Smooth muscle cell (in vitro differentiated cells): ENCODE measurements around the gene MELTF. TPM values are rescaled to one million over a fixed set of nuclear protein-coding genes. Genes with fewer than 3 reads are reported as not detected.
A peak's percentile ranks its signal among the peaks of the same experiment; 100 is the strongest.

Experiments used
- DNase-seq: peaks from one replicate; lab custom pipeline; 2025; ENCODE audit not compliant: unreplicated experiment; lab: John Stamatoyannopoulos, UW
- H2AFZ ChIP-seq: fragments of 200-600 bp; sonication (generic); 2 replicates; pipeline ENCODE4 v1.6.0; 2016; ENCODE audit warnings: antibody characterized with exemption, low read depth, mild to moderate bottlenecking
- H3F3A ChIP-seq: fragments of 200-600 bp; sonication (generic); 2 replicates; pipeline ENCODE4 v1.6.0; 2017; ENCODE audit warnings: antibody characterized with exemption, low read depth
- H3K27ac ChIP-seq: fragments of 200-600 bp; sonication (generic); 2 replicates; pipeline ENCODE4 v1.5.1; 2016; ENCODE audit warnings: low read depth, mild to moderate bottlenecking
- H3K27me3 ChIP-seq: fragments of 200-600 bp; sonication (generic); 2 replicates; pipeline ENCODE4 v1.6.1; 2016; ENCODE audit warnings: low read depth, mild to moderate bottlenecking
- H3K36me3 ChIP-seq: fragments of 200-600 bp; sonication (generic); 2 replicates; pipeline ENCODE4 v1.5.1; 2016; ENCODE audit warnings: low read depth
- H3K4me1 ChIP-seq: fragments of 200-600 bp; sonication (generic); 2 replicates; pipeline ENCODE4 v1.5.1; 2016; ENCODE audit warnings: low read depth
- H3K4me2 ChIP-seq: fragments of 200-600 bp; sonication (generic); 2 replicates; pipeline ENCODE4 v1.6.0; 2016; ENCODE audit warnings: mild to moderate bottlenecking
- H3K4me3 ChIP-seq: fragments of 200-600 bp; sonication (generic); 2 replicates; pipeline ENCODE4 v1.5.1; 2016; ENCODE audit warnings: mild to moderate bottlenecking
- H3K79me2 ChIP-seq: fragments of 200-600 bp; sonication (generic); 2 replicates; pipeline ENCODE4 v1.6.0; 2016; ENCODE audit warnings: low read depth, mild to moderate bottlenecking
- H3K9ac ChIP-seq: fragments of 200-600 bp; sonication (generic); 2 replicates; pipeline ENCODE4 v1.6.0; 2016; ENCODE audit warnings: low read depth
- H3K9me3 ChIP-seq: fragments of 200-600 bp; sonication (generic); replicated peaks from 2 replicates; pipeline ENCODE4 v1.5.1; 2016; ENCODE audit warnings: low read depth
- H4K20me1 ChIP-seq: fragments of 200-600 bp; sonication (generic); 2 replicates; pipeline ENCODE4 v1.6.0; 2016; ENCODE audit warnings: low read depth
- CTCF ChIP-seq: fragments of 200-600 bp; sonication (generic); IDR thresholded peaks from 2 replicates; pipeline ENCODE4 v1.5.1; 2017; ENCODE audit warnings: borderline replicate concordance, mild to moderate bottlenecking, antibody characterized with exemption; ENCODE audit not compliant: insufficient read depth, poor library complexity, severe bottlenecking
- WGBS: methylation state at CpG from one replicate; pipeline ENCODE4 v1.1.7; 2016; ENCODE audit warnings: low lambda C conversion rate; 5-methylcytosine and 5-hydroxymethylcytosine counted together
- polyA plus RNA-seq: library from polyadenylated mRNA; unstranded; fragments of >200 nt; fragmentation: Nextera tagmentation; extraction: Ambion mirVana; gene quantifications from 2 replicates; pipeline ENCODE4 v1.2.1, GENCODE V29; 2016
- total RNA-seq: library from RNA; depleted of rRNA; stranded (reverse); fragments of >200 nt; gene quantifications from 2 replicates; pipeline ENCODE4 v1.2.3, GENCODE V29; 2014

The MELTF gene
- total and polyA plus RNA-seq, 2 experiments from 2014 or later: 3.7 to 8.6 TPM

- no peaks in the 10 kb centered on the region for H3K79me2 ChIP-seq
- H3K9me3 ChIP-seq: peaks cover 3% of the 10 kb centered on the region
- H4K20me1 ChIP-seq: no peaks in the 10 kb centered on the region
- no peaks in the 10 kb centered on the region for H3K36me3 ChIP-seq
- no peak overlapping the region for H2AFZ ChIP-seq
- H3K4me1 ChIP-seq: no peaks in the 10 kb centered on the region
- WGBS: 89% methylated on average over 10 of the region's 10 CpGs
- no peak overlapping the region for H3K27ac ChIP-seq
- H3K27me3 ChIP-seq: no peaks in the 10 kb centered on the region
- no peak overlapping the region for H3K9ac ChIP-seq
- no peaks in the 10 kb centered on the region for H3F3A ChIP-seq
- DNase-seq: no peak
- no peak overlapping the region for H3K4me3 ChIP-seq
- no peak overlapping the region for H3K4me2 ChIP-seq
- no peak for TF ChIP-seq CTCF
Observed at GRCh38 chr3:196987022-196987421, 42.6 kb downstream of the MELTF start.

GRCh38 chr3:196985954-196986885 lies 43.4 kb downstream of the MELTF start:
- Histone ChIP-seq H3K4me1 (no peaks in the 10 kb centered on the region), H3K4me3 (no peak overlapping the region), H3K27me3 (no peaks in the 10 kb centered on the region), H3K27ac (no peak overlapping the region), H3K9me3 (peaks cover 3% of the 10 kb centered on the region), H3K36me3 (no peaks in the 10 kb centered on the region), H4K20me1 (no peaks in the 10 kb centered on the region), H2AFZ (no peak overlapping the region), H3K9ac (no peak overlapping the region), H3F3A (no peaks in the 10 kb centered on the region), H3K79me2 (no peaks in the 10 kb centered on the region), H3K4me2 (no peak overlapping the region)
- DNase-seq: no peak
- peak; percentile 30 for TF ChIP-seq CTCF
- WGBS: 93% methylated on average over 9 of the region's 9 CpGs

- no peaks in the 10 kb centered on the region for H4K20me1 ChIP-seq
- no peaks in the 10 kb centered on the region for H3K4me1 ChIP-seq
- no peak overlapping the region for H3K4me2 ChIP-seq
- no peaks in the 10 kb centered on the region for H3K79me2 ChIP-seq
- no peak overlapping the region for H2AFZ ChIP-seq
- no peak overlapping the region for H3K4me3 ChIP-seq
- H3K9ac ChIP-seq: no peak overlapping the region
- no peak overlapping the region for H3K27ac ChIP-seq
- peaks cover 3% of the 10 kb centered on the region for H3K9me3 ChIP-seq
- WGBS: 87% methylated on average over 6 of the region's 6 CpGs
- no peaks in the 10 kb centered on the region for H3K36me3 ChIP-seq
- TF ChIP-seq CTCF: no peak
- DNase-seq: no peak
- H3F3A ChIP-seq: no peaks in the 10 kb centered on the region
- H3K27me3 ChIP-seq: no peaks in the 10 kb centered on the region
Observed at GRCh38 chr3:196985298-196985697, 44.3 kb downstream of the MELTF start.
